Suppressor macrophage (primary cell): ENCODE results near the gene THOP1.
A peak's percentile ranks its signal among the peaks of the same experiment; 100 is the strongest.
"Not testable (repeated sequence)": the region's sequence is repeated elsewhere in the genome, so short reads cannot be mapped to it uniquely, and the experiment has no call there.

Experiments
- DNase-seq, 4 experiments: peaks; one replicate each; pipeline ENCODE4 v3.0.0-alpha.2; 2020 to 2022

Gene THOP1

GRCh38 chr19:2817237-2817829 is 32.0 kb downstream of the THOP1 start:
- not testable (repeated sequence) for DNase-seq

GRCh38 chr19:2819540-2820111 is 34.3 kb downstream of the THOP1 start, which contains the start of gene ZNF554:
TSS of gene ZNF554 (plus strand) at chr19:2819868. CDS start at chr19:2820072, 204 bp downstream.
- peak; percentile 98 to 100 (median 98) for DNase-seq

GRCh38 chr19:2820112-2820702 is 34.9 kb downstream of the THOP1 start:
- peak in 3 of 4 experiments; percentile 2 to 19 (median 16) for DNase-seq

- no peak for DNase-seq
These were observed 37.5 kb downstream of the THOP1 start for GRCh38 chr19:2822846-2823245.

- no peak for DNase-seq
These were observed 38.3 kb downstream of the THOP1 start for GRCh38 chr19:2823646-2824045.

- no peak for DNase-seq
These were observed 38.8 kb downstream of the THOP1 start for GRCh38 chr19:2824129-2824528.

GRCh38 chr19:2827022-2827421 is 41.7 kb downstream of the THOP1 start:
- DNase-seq, result no peak

GRCh38 chr19:2827840-2828489 is 42.7 kb downstream of the THOP1 start:
- DNase-seq, result no peak

GRCh38 chr19:2834294-2834871 is 49.1 kb downstream of the THOP1 start:
- no peak for DNase-seq

- DNase-seq, result no peak
These were observed 52.1 kb downstream of the THOP1 start for GRCh38 chr19:2837430-2837829.

GRCh38 chr19:2840794-2841791 is 55.8 kb downstream of the THOP1 start, which contains the start of gene ZNF555:
TSS of gene ZNF555 (plus strand) at chr19:2841475. CDS start at chr19:2841573, 98 bp downstream.
- peak; percentile 99 for DNase-seq

GRCh38 chr19:2841855-2842574 is 56.7 kb downstream of the THOP1 start:
- DNase-seq, result peak in 2 of 4 experiments; percentile 23 to 51

- DNase-seq, result no peak
These were observed 59.8 kb downstream of the THOP1 start for GRCh38 chr19:2845107-2845506.

GRCh38 chr19:2846180-2846894 is 61.0 kb downstream of the THOP1 start:
- no peak for DNase-seq

GRCh38 chr19:2847507-2847906 is 62.2 kb downstream of the THOP1 start:
- DNase-seq, result no peak

GRCh38 chr19:2848616-2849015 is 63.3 kb downstream of the THOP1 start:
- no peak for DNase-seq

GRCh38 chr19:2850256-2850925 is 65.1 kb downstream of the THOP1 start:
- no peak for DNase-seq

- no peak for DNase-seq
These were observed 67.3 kb downstream of the THOP1 start for GRCh38 chr19:2852598-2852997.

- DNase-seq, result no peak
These were observed 67.8 kb downstream of the THOP1 start for GRCh38 chr19:2853015-2853606.
